Right lobe of liver (tissue), 6 donors: ENCODE data around the gene ENTHD1. TPM values are rescaled to one million over a fixed set of nuclear protein-coding genes. Genes with fewer than 3 reads are reported as not detected.

Experiments used
- ATAC-seq, 4 donors: fragments of 200-7000 bp; cut with Tn5 transposase; one replicate each; pipeline ENCODE4 v1.9.1; 2020; ENCODE audit warnings: mild to moderate bottlenecking in 4 of 4, moderate library complexity in 4 of 4
- DNase-seq, 3 donors: peaks; one replicate each; pipeline ENCODE4 v3.0.0-alpha.2; 2020
- H3K27ac ChIP-seq, 3 donors: fragments of 200-600 bp; one replicate each; pipeline ENCODE4 v1.8.0; 2022
- H3K27me3 ChIP-seq, 2 donors: fragments of 200-600 bp; one replicate each; pipeline ENCODE4 v1.8.0; 2022
- H3K36me3 ChIP-seq, 4 donors: fragments of 200-600 bp; sonication (generic) in 1 of 4; one replicate each; pipeline versions ENCODE4 v1.5.1 to v1.8.0; 2017 to 2022; ENCODE audit warnings: control low read depth in 1 of 4
- H3K4me1 ChIP-seq, 4 donors: fragments of 200-600 bp; sonication (generic) in 1 of 4; one replicate each; pipeline versions ENCODE4 v1.5.1 to v1.8.0; 2017 to 2022; ENCODE audit warnings: control low read depth in 1 of 4
- H3K4me3 ChIP-seq, 3 donors: fragments of 200-600 bp; one replicate each; pipeline ENCODE4 v1.8.0; 2022
- H3K9me3 ChIP-seq, 4 donors: fragments of 200-600 bp; sonication (generic) in 1 of 4; one replicate each; pipeline versions ENCODE4 v1.5.1 to v1.8.0; 2017 to 2022; ENCODE audit warnings: control low read depth in 1 of 4
- POLR2A ChIP-seq: fragments of 450-650 bp; IDR thresholded peaks from one replicate; pipeline ENCODE4 v1.6.1; 2017; ENCODE audit warnings: antibody characterized with exemption, mild to moderate bottlenecking
- WGBS: methylation state at CpG from one replicate; pipeline ENCODE4 v1.1.6; 2018; ENCODE audit warnings: low coverage, low lambda C conversion rate; ENCODE audit not compliant: insufficient coverage; ENCODE audit errors: missing lambda C conversion rate; 5-methylcytosine and 5-hydroxymethylcytosine counted together
- intact Hi-C, 2 donors: fragments of 100-400 bp; cut with DNase I; formaldehyde crosslinking; loops; one replicate each; pipeline versions ENCODE4 v1.11.2 to v1.14.1; 2022
- total RNA-seq, 6 experiments: library from RNA; depleted of rRNA in 2 of 6; stranded (reverse); fragments of >200 nt in 2 of 6; fragmentation: NEBNext Ultra II Directional in 3 of 6; extraction: Animal tissue kit (Norgen Biotek cat#: 25700) in 3 of 6; gene quantifications; one replicate each; pipeline versions ENCODE4 v1.1.0 to v1.2.4, GENCODE V29; 2016 to 2023
- TF ChIP-seq, protein P1 (sequence below), 4 donors: fragments of 200-600 bp in 3 of 4; fragments of 450-650 bp in 1 of 4; IDR thresholded peaks; one replicate each; pipeline versions ENCODE4 v1.5.1 to v1.8.0; 2016 to 2022; ENCODE audit warnings: antibody characterized with exemption in 4 of 4, mild to moderate bottlenecking in 2 of 4
- donor health status: DM: no; HTN: yes; CAD: no.
- donor health status: DM: no; HTN: no; CAD: no.
- donor health status: DM: no; HTN: no; CAD: no.
- donor health status: DM: no; HTN: yes; CAD: no.
- donor health status: DM: no; HTN: yes; CAD: no.

The ENTHD1 gene
- total RNA-seq, 6 experiments from 2014 or later = not detected

DNA sequence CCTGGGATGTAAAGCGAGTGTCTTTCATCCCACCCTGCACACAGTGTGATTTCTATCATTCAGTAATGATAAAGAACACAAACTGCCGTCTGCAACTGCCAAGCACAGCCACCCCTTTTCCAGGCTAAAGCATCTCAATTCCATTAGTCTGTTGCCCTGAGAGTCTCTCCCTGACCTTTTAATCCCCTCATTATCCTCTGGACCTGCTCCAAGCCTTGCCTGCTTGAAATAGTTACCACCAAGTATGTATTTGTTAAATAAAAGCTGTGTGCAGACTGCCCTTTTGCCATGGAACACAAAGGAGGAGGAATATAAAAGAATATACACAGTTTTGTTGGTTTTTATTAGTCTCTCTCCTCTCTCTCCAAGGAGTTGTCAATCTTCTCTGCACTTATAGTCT, 20.3 kb upstream of the ENTHD1 start:
- Histone ChIP-seq H3K27ac (no peak overlapping the region), H3K36me3 (no peaks in the 10 kb centered on the region), H3K27me3 (no peaks in the 10 kb centered on the region), H3K4me1 (no peaks in the 10 kb centered on the region), H3K4me3 (no peak overlapping the region), H3K9me3 (no peaks in the 10 kb centered on the region)
- no peak for ATAC-seq
- intact Hi-C loops = no loop called here
- no peak for TF ChIP-seq POLR2A
- TF ChIP-seq, protein P1, sequence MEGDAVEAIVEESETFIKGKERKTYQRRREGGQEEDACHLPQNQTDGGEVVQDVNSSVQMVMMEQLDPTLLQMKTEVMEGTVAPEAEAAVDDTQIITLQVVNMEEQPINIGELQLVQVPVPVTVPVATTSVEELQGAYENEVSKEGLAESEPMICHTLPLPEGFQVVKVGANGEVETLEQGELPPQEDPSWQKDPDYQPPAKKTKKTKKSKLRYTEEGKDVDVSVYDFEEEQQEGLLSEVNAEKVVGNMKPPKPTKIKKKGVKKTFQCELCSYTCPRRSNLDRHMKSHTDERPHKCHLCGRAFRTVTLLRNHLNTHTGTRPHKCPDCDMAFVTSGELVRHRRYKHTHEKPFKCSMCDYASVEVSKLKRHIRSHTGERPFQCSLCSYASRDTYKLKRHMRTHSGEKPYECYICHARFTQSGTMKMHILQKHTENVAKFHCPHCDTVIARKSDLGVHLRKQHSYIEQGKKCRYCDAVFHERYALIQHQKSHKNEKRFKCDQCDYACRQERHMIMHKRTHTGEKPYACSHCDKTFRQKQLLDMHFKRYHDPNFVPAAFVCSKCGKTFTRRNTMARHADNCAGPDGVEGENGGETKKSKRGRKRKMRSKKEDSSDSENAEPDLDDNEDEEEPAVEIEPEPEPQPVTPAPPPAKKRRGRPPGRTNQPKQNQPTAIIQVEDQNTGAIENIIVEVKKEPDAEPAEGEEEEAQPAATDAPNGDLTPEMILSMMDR (IDR thresholded peaks at IDR 0.05) = no peak
- DNase-seq = no peak
- WGBS = 51% methylated on average over 2 of the region's 2 CpGs

DNA sequence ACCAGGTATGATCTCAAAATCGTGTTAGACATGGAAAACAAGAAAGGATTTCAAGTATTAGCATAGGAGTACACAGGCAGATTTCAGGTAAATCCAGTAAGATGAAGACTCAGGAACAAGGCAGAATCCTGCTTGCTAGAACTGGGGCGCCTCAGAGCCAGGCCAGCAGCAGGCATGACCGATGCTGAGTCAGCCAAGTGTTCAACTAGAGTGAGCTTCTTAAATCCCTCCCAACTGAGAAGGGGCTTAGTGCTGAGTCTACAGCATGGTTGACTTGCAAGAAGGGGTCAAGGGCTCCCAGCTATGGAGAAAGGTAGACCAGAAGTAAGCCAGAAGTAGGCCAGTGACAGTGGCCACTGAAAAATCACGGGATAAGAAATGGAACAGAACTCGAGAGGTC, 19.8 kb upstream of the ENTHD1 start:
- no peak for ATAC-seq
- intact Hi-C loops = no loop called here
- 55% methylated on average over 3 of the region's 5 CpGs for WGBS
- Histone ChIP-seq H3K4me3 (no peak overlapping the region), H3K27ac (no peak overlapping the region), H3K9me3 (no peaks in the 10 kb centered on the region), H3K4me1 (no peaks in the 10 kb centered on the region), H3K27me3 (no peaks in the 10 kb centered on the region), H3K36me3 (no peaks in the 10 kb centered on the region)
- TF ChIP-seq, protein P1 (IDR thresholded peaks at IDR 0.05) = no peak
- TF ChIP-seq POLR2A = no peak
- no peak for DNase-seq

DNA sequence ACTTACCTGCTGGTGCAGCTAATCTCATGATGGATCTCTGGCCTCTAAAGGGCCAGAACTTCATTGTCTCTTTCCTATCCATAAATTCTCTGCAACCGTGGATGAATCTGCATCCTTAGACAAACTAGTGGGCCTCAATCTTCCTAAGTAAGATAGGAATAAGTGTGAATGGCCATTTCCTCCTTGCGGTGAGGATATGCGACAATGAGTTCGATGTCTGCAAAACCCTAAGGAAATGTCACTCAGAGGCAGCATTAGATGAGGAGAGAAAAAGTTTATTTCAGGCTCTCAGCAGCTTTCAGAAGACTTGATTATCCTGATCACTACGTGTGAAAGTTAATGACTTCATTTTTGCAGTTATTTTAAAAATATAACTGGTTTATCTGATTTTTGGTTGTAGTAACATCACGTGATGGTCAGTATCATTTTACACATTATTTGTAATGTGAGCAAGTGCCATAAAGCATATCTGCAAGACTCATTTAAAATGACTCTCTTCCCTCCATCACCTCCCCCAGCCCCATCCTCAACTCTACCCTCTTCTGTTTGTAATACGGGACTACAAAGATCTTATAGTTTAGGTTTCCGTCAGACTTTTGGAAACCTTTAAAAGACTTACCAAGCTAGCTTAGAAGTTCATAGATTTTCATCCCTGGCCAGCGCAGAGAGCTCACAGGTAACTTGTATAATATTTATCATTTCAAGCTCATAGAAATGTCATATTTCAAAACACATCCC, 17.5 kb upstream of the ENTHD1 start:
- H3K4me1 ChIP-seq = no peaks in the 10 kb centered on the region
- no peaks in the 10 kb centered on the region for H3K27me3 ChIP-seq
- no peak for TF ChIP-seq POLR2A
- TF ChIP-seq, protein P1 (IDR thresholded peaks at IDR 0.05) = no peak
- H3K4me3 ChIP-seq = no peak overlapping the region
- DNase-seq (no peak), ATAC-seq (no peak)
- no peaks in the 10 kb centered on the region for H3K9me3 ChIP-seq
- H3K36me3 ChIP-seq = no peaks in the 10 kb centered on the region
- 56% methylated on average over 9 of the region's 9 CpGs for WGBS
- intact Hi-C loops = no loop called here
- H3K27ac ChIP-seq = no peak overlapping the region

DNA sequence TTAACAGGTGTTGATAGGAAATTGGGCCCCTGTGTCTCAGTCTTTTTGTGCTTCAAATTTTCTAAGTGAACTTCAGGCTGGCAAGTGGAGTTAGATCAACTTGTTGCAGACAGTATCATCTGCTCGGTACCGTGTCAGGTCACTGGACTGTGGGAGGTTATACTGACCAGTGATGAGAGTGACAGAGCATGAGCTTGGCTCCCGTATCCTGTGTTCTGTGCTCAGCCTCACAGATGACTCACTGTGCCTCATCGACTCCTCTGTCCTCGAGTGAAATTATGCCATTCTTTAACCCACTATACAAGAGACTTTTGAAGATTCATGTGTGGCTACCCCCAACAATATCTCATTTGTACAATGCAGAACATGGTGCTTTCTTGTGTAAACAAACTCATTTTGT, 15.2 kb upstream of the ENTHD1 start:
- H3K36me3 ChIP-seq = no peaks in the 10 kb centered on the region
- ATAC-seq (no peak), DNase-seq (no peak)
- H3K4me3 ChIP-seq = no peak overlapping the region
- intact Hi-C loops = no loop called here
- no peaks in the 10 kb centered on the region for H3K9me3 ChIP-seq
- TF ChIP-seq, protein P1 (IDR thresholded peaks at IDR 0.05) = no peak
- 51% methylated on average over 4 of the region's 5 CpGs for WGBS
- no peaks in the 10 kb centered on the region for H3K4me1 ChIP-seq
- H3K27me3 ChIP-seq = no peaks in the 10 kb centered on the region
- H3K27ac ChIP-seq = no peak overlapping the region
